GM12872 (cell line): ENCODE data around the gene DSG1.

Experiments
- TF ChIP-seq, protein P1 (sequence below): IDR thresholded peaks from 3 replicates; pipeline ENCODE4 v1.5.1; 2011; ENCODE audit warnings: low read depth, mild to moderate bottlenecking, low read length, moderate library complexity; ENCODE audit not compliant: insufficient read depth

The DSG1 gene

DNA sequence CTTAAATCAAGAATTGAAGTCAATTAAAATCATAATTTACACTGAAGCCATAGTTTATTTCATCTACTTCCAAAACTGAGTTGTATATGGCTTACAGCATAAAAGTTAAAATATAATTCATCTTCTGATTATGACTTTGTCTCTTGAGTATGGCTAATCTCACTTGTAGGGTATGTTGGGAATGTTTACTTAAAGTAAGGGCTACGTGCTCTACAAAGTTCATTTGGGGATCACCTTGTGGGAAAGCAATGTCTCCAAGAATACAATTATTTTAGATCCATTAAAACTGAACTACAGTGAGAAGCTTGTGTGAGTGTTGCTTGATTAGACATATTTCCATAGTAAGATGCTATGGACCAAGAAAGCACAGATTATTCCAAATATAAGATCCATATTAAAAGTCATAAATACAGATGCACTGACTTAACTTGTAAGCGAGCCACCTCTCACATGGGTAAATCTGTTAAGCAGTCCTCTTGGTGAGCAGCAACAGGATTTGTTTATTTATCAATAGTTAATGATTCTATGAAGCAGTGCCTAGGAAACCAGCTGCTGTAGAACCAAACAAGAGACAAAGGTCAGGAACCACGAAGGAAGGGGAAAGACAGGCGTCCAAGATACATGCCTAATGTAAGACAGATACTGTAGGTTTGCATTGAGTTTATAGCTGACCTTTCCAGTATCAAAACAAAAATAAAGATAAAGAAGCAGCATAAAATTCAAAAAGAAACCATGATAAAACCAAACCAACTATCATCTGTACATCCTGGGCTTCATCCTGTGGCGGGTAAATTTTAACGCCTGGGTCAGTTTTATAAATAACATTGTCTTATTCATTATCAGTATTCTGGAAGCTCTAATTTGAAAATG is 83.4 kb downstream of the DSG1 start:
- TF ChIP-seq, protein P1, sequence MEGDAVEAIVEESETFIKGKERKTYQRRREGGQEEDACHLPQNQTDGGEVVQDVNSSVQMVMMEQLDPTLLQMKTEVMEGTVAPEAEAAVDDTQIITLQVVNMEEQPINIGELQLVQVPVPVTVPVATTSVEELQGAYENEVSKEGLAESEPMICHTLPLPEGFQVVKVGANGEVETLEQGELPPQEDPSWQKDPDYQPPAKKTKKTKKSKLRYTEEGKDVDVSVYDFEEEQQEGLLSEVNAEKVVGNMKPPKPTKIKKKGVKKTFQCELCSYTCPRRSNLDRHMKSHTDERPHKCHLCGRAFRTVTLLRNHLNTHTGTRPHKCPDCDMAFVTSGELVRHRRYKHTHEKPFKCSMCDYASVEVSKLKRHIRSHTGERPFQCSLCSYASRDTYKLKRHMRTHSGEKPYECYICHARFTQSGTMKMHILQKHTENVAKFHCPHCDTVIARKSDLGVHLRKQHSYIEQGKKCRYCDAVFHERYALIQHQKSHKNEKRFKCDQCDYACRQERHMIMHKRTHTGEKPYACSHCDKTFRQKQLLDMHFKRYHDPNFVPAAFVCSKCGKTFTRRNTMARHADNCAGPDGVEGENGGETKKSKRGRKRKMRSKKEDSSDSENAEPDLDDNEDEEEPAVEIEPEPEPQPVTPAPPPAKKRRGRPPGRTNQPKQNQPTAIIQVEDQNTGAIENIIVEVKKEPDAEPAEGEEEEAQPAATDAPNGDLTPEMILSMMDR, result no peak

DNA sequence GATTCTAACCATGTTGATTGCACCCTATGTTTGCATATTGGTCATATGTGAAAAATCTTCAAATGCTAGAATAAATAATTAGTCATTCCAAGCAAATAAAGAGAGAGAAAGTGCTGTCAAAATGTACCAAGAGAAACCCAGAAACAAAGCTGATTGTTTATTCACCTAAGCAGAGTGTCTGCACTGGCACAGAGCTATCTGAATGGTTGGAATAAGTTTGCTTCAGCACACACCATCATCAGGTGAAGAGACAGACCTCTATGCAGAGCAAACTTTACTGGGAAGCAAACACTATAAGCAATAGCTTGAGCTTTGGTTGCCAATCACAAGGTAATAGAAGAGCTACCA is 84.0 kb downstream of the DSG1 start:
- TF ChIP-seq, protein P1, result no peak

DNA sequence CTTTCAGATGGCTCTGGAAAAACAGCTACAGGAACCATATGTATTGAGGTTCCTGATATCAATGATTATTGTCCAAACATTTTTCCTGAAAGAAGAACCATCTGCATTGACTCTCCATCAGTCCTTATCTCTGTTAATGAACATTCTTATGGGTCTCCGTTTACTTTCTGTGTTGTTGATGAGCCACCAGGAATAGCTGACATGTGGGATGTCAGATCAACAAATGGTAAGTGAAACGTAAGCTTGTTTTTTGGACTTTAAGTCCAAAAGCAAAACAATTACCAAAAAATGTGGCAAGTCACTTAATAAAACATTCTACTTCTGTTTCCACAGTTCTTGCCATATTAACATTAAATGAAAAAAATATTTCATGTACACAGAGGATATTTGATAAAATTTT is 85.4 kb downstream of the DSG1 start:
- TF ChIP-seq, protein P1, result no peak
